ENCODE results near the gene TNS3.

GRCh38 chr7:47621347-47621746 lies 39.4 kb upstream of the TNS3 start:
- TF ChIP-seq REST (IDR thresholded peaks at IDR 0.05; ENCODE audit: insufficient replicate concordance, low read depth) (no peak), CTCF (IDR thresholded peaks at IDR 0.05; ENCODE audit: insufficient read depth, low read length) (no peak), GABPA (IDR thresholded peaks at IDR 0.05; ENCODE audit: low read depth) (no peak), SPI1 (IDR thresholded peaks at IDR 0.05; ENCODE audit: borderline replicate concordance, low read depth) (no peak), POLR2AphosphoS5 (IDR thresholded peaks at IDR 0.05; ENCODE audit: low read depth) (no peak)

Data from HL-60 (cell line).